IMR-90 (cell line): Measurements from ENCODE around the gene MR1. TPM values are rescaled to one million over a fixed set of nuclear protein-coding genes. Genes with fewer than 3 reads are reported as not detected.

Source experiments
- ATAC-seq: fragments of 200-7000 bp; cut with Tn5 transposase; 2 replicates; pipeline ENCODE4 v1.9.1; 2020; ENCODE audit warnings: low read depth, mild to moderate bottlenecking, moderate library complexity
- BruUV-seq: library from RNA; stranded (reverse); fragments of 400-500 nt; replicated peaks from 2 replicates; lab custom pipeline; 2021; lab: Mats Ljungman, UMichigan
- CTCF ChIA-PET: fragments of 300-600 bp; formaldehyde crosslinking; extraction: SDS; loops from one replicate; lab custom pipeline; 2021; ENCODE audit warnings: antibody characterized with exemption; lab: Yijun Ruan, JAX
- POLR2A ChIA-PET: fragments of 300-600 bp; sonication (Branson Sonifier 250); formaldehyde crosslinking; loops from one replicate; lab custom pipeline; 2022; ENCODE audit warnings: antibody characterized with exemption; ENCODE audit not compliant: unreplicated experiment; lab: Charles Lee
- DNase-seq: peaks from one replicate; pipeline ENCODE4 v3.0.0; 2013
- H2AFZ ChIP-seq: replicated peaks from 2 replicates; pipeline ENCODE3; 2013; ENCODE audit warnings: low read length, mild to moderate bottlenecking; ENCODE audit not compliant: poor library complexity
- H2AK5ac ChIP-seq: 2 replicates; pipeline ENCODE4 v1.6.1; 2013; ENCODE audit warnings: low read depth, low read length, inconsistent platforms
- H2AK9ac ChIP-seq: replicated peaks from 2 replicates; pipeline ENCODE3; 2013; ENCODE audit warnings: mild to moderate bottlenecking, low read depth, low read length, moderate library complexity; ENCODE audit not compliant: poor library complexity
- H2BK120ac ChIP-seq: 2 replicates; pipeline ENCODE4 v1.6.1; 2013; ENCODE audit warnings: low read depth, low read length, inconsistent platforms
- H2BK15ac ChIP-seq: 3 replicates; pipeline ENCODE4 v1.6.1; 2013; ENCODE audit warnings: low read depth, low read length, inconsistent platforms
- H2BK20ac ChIP-seq: 2 replicates; pipeline ENCODE4 v1.6.1; 2013; ENCODE audit warnings: low read depth, mild to moderate bottlenecking, inconsistent platforms, low read length, moderate library complexity
- H2BK5ac ChIP-seq: 2 replicates; pipeline ENCODE4 v1.6.1; 2013; ENCODE audit warnings: mild to moderate bottlenecking, low read depth, low read length, inconsistent platforms; ENCODE audit not compliant: poor library complexity, severe bottlenecking
- H3K14ac ChIP-seq: replicated peaks from 2 replicates; pipeline ENCODE4 v1.6.1; 2013; ENCODE audit warnings: low read depth, low read length, inconsistent platforms
- H3K18ac ChIP-seq: 2 replicates; pipeline ENCODE4 v1.6.1; 2013; ENCODE audit warnings: low read depth, low read length, control low read depth
- H3K23ac ChIP-seq: 2 replicates; pipeline ENCODE4 v1.6.1; 2013; ENCODE audit warnings: low read depth, low read length, inconsistent platforms
- H3K27ac ChIP-seq: 2 replicates; pipeline ENCODE4 v1.5.1; 2013; ENCODE audit warnings: mild to moderate bottlenecking, control low read depth, low read length; ENCODE audit not compliant: insufficient read depth
- H3K27me3 ChIP-seq: 2 replicates; pipeline ENCODE4 v1.6.1; 2013; ENCODE audit warnings: low read length; ENCODE audit not compliant: control insufficient read depth, insufficient read depth
- H3K36me3 ChIP-seq: 2 replicates; pipeline ENCODE4 v1.6.1; 2013; ENCODE audit warnings: low read length, mixed read lengths; ENCODE audit not compliant: control insufficient read depth, insufficient read depth
- H3K4ac ChIP-seq: 2 replicates; pipeline ENCODE4 v1.6.1; 2013; ENCODE audit warnings: low read depth, low read length, inconsistent platforms
- H3K4me1 ChIP-seq: 2 replicates; pipeline ENCODE4 v1.6.1; 2013; ENCODE audit warnings: low read length, mixed read lengths; ENCODE audit not compliant: control insufficient read depth, insufficient read depth
- H3K4me2 ChIP-seq: 2 replicates; pipeline ENCODE4 v1.6.1; 2013; ENCODE audit warnings: low read depth, mild to moderate bottlenecking, control low read depth, low read length, moderate library complexity
- H3K4me3 ChIP-seq: 2 replicates; pipeline ENCODE4 v1.5.1; 2013; ENCODE audit warnings: low read depth, mild to moderate bottlenecking, control low read depth, low read length, moderate library complexity; ENCODE audit not compliant: insufficient read depth
- H3K56ac ChIP-seq: 2 replicates; pipeline ENCODE4 v1.6.1; 2013; ENCODE audit warnings: low read length, inconsistent platforms; ENCODE audit not compliant: insufficient read depth; ENCODE audit errors: extremely low read depth
- H3K79me1 ChIP-seq, 2 experiments: 2 replicates each; pipeline ENCODE4 v1.6.1; 2013; ENCODE audit warnings: low read length in 2 of 2, inconsistent platforms in 1 of 2, low read depth in 1 of 2
- H3K9ac ChIP-seq: 2 replicates; pipeline ENCODE4 v1.6.1; 2013; ENCODE audit warnings: low read depth, low read length, control low read depth
- H3K9me1 ChIP-seq: 2 replicates; pipeline ENCODE4 v1.6.1; 2013; ENCODE audit warnings: low read length, inconsistent platforms; ENCODE audit not compliant: insufficient read depth
- H3K9me3 ChIP-seq: 2 replicates; pipeline ENCODE4 v1.6.1; 2013; ENCODE audit warnings: low read length; ENCODE audit not compliant: control insufficient read depth, insufficient read depth
- H4K20me1 ChIP-seq: 2 replicates; pipeline ENCODE4 v1.6.1; 2013; ENCODE audit warnings: low read length, inconsistent platforms; ENCODE audit not compliant: insufficient read depth
- H4K5ac ChIP-seq: 2 replicates; pipeline ENCODE4 v1.6.1; 2013; ENCODE audit warnings: mild to moderate bottlenecking, low read depth, low read length, control low read depth
- H4K8ac ChIP-seq, 2 experiments: 2 replicates each; pipeline ENCODE4 v1.6.1; 2013; ENCODE audit warnings: low read depth in 2 of 2, low read length in 2 of 2, control low read depth in 1 of 2, inconsistent platforms in 1 of 2
- H4K91ac ChIP-seq: 2 replicates; pipeline ENCODE4 v1.6.1; 2013; ENCODE audit warnings: low read depth, low read length, inconsistent platforms; ENCODE audit not compliant: insufficient read depth
- BHLHE40 ChIP-seq: fragments of 150-350 bp; IDR thresholded peaks from 2 replicates; pipeline ENCODE4 v1.6.1; 2016; ENCODE audit warnings: mild to moderate bottlenecking, low read depth, low read length
- CEBPB ChIP-seq: IDR thresholded peaks from 2 replicates; pipeline ENCODE4 v1.6.1; 2012; ENCODE audit warnings: low read depth, low read length, improper control_type of control experiment
- CHD1 ChIP-seq: IDR thresholded peaks from 2 replicates; pipeline ENCODE4 v1.6.1; 2012; ENCODE audit warnings: low read depth, low read length, improper control_type of control experiment
- ELK1 ChIP-seq: fragments of 150-350 bp; IDR thresholded peaks from 2 replicates; pipeline ENCODE4 v1.6.1; 2016; ENCODE audit warnings: low read depth, mild to moderate bottlenecking, low read length, moderate library complexity, borderline replicate concordance
- MAFK ChIP-seq: IDR thresholded peaks from 2 replicates; pipeline ENCODE4 v1.6.1; 2012; ENCODE audit warnings: low read depth, low read length, improper control_type of control experiment
- MAZ ChIP-seq: IDR thresholded peaks from 2 replicates; pipeline ENCODE4 v1.6.1; 2012; ENCODE audit warnings: low read depth, mild to moderate bottlenecking, low read length, improper control_type of control experiment, moderate library complexity, borderline replicate concordance
- MXI1 ChIP-seq: IDR thresholded peaks from 2 replicates; pipeline ENCODE4 v1.6.1; 2012; ENCODE audit warnings: low read depth, mild to moderate bottlenecking, low read length, moderate library complexity, borderline replicate concordance
- POLR2A ChIP-seq: IDR thresholded peaks from 2 replicates; pipeline ENCODE4 v1.6.1; 2012; ENCODE audit warnings: mild to moderate bottlenecking, low read depth, low read length
- RAD21 ChIP-seq: IDR thresholded peaks from 2 replicates; pipeline ENCODE4 v1.6.1; 2012; ENCODE audit warnings: low read length, improper control_type of control experiment
- RCOR1 ChIP-seq: IDR thresholded peaks from 2 replicates; pipeline ENCODE4 v1.6.1; 2012; ENCODE audit warnings: mild to moderate bottlenecking, low read length, improper control_type of control experiment; ENCODE audit not compliant: insufficient replicate concordance
- RFX5 ChIP-seq: IDR thresholded peaks from 2 replicates; pipeline ENCODE4 v1.8.0; 2012; ENCODE audit warnings: low read depth, mild to moderate bottlenecking, low read length, moderate library complexity
- SMC3 ChIP-seq: fragments of 150-350 bp; IDR thresholded peaks from 2 replicates; pipeline ENCODE4 v1.6.1; 2016; ENCODE audit warnings: low read depth, mild to moderate bottlenecking, antibody characterized with exemption, low read length, moderate library complexity
- USF2 ChIP-seq: fragments of 150-350 bp; IDR thresholded peaks from 2 replicates; pipeline ENCODE4 v1.6.1; 2017; ENCODE audit warnings: mild to moderate bottlenecking, antibody characterized with exemption, low read length, low read depth
- whole genome bisulfite sequencing, 2 experiments: methylation state at CpG; one replicate each; pipeline versions ENCODE4 v1.1.5 to v1.1.7; 2013; ENCODE audit warnings: missing lambda C conversion rate in 2 of 2; ENCODE audit not compliant: insufficient read length in 1 of 2; ENCODE audit errors: extremely low coverage in 2 of 2; 5-methylcytosine and 5-hydroxymethylcytosine counted together
- dilution Hi-C: fragments of 300-500 bp; cut with HindIII; formaldehyde crosslinking; loops from one replicate; pipeline ENCODE4 v1.14.3; 2018; ENCODE audit warnings: low sequenced_read_pairs; ENCODE audit not compliant: unreplicated experiment
- in situ Hi-C: fragments of 300-500 bp; cut with MboI; formaldehyde crosslinking; loops from 3 replicates; pipeline ENCODE4 v1.14.3; 2019; ENCODE audit warnings: low sequenced_read_pairs, inconsistent platforms, mixed read lengths
- intact Hi-C: fragments of 100-400 bp; cut with micrococcal nuclease; formaldehyde crosslinking; loops from 2 replicates; pipeline ENCODE4 v1.10.0; 2022
- polyA plus RNA-seq, 3 experiments: library from polyadenylated mRNA; depleted of rRNA; stranded (reverse); fragments of >200 nt; gene quantifications; 2 replicates each; pipeline ENCODE4 v1.2.3, GENCODE V29; 2012; ENCODE audit warnings: low replicate concordance in 1 of 3
- total RNA-seq: library from RNA; depleted of rRNA; stranded (reverse); fragments of >200 nt; gene quantifications from 2 replicates; pipeline ENCODE4 v1.2.3, GENCODE V29; 2012

The MR1 gene
- total and polyA plus RNA-seq, 2 of the 4 experiments (the other 2 are of a cell fraction): 6.0 to 6.1 TPM

- no peaks in the 10 kb centered on the region for H3K27me3 ChIP-seq
- peak overlapping the region; percentile 90 for H2BK120ac ChIP-seq
- peak overlapping the region; percentile 89 for H2AFZ ChIP-seq
- dilution Hi-C loops: no loop called here
- H4K5ac ChIP-seq: peak overlapping the region; percentile 85
- peak overlapping the region; percentile 97 for H3K4ac ChIP-seq
- peak overlapping the region; percentile 86 for H3K27ac ChIP-seq
- 15% methylated on average over 7 of the region's 17 CpGs; no CpG with 5 or more reads in 1 of the 2 experiments for WGBS, 2 experiments
- peaks cover 21 to 50% of the 10 kb centered on the region in 2 experiments for H3K79me1 ChIP-seq
- no peaks in the 10 kb centered on the region for H3K9me3 ChIP-seq
- H3K4me2 ChIP-seq: peak overlapping the region; percentile 98
- peak overlapping the region; percentile 96 for H3K14ac ChIP-seq
- H4K91ac ChIP-seq: peak overlapping the region; percentile 80
- no peaks in the 10 kb centered on the region for H4K20me1 ChIP-seq
- peak overlapping the region; percentile 50 for H2BK5ac ChIP-seq
- DNase-seq (no peak), ATAC-seq (no peak; the same call in 1 of the 2 replicates)
- H3K56ac ChIP-seq: peak overlapping the region; percentile 87; the same call in 1 of the 2 replicates
- H2AK5ac ChIP-seq: peak overlapping the region; percentile 90
- peaks cover 29% of the 10 kb centered on the region for H3K9me1 ChIP-seq
- peak overlapping the region; percentile 92 for H3K9ac ChIP-seq
- H2BK15ac ChIP-seq: peak overlapping the region; percentile 28; the same call in 1 of the 3 replicates
- H3K23ac ChIP-seq: peak overlapping the region; percentile 96
- H2BK20ac ChIP-seq: peak overlapping the region; percentile 15; the same call in 1 of the 2 replicates
- no peaks in the 10 kb centered on the region for H3K36me3 ChIP-seq
- peak overlapping the region; percentile 98 for H2AK9ac ChIP-seq
- CTCF ChIA-PET: interaction anchor here (0.6 kb wide), 1 partner anchor 8 kb away, joined by 7 read pairs; no protein-coding TSS in a partner anchor
- POLR2A ChIA-PET: interaction anchor here (0.6 to 1.8 kb wide), 4 partner anchors 9 to 27 kb away, joined by 3 to 14 read pairs (median 5); no protein-coding TSS in a partner anchor
- H4K8ac ChIP-seq: peak overlapping the region; percentile 42 to 85
- H3K4me3 ChIP-seq: peak overlapping the region; percentile 84
- peaks cover 37% of the 10 kb centered on the region for H3K4me1 ChIP-seq
- intact Hi-C loops: loop anchor here (2.0 kb wide), 1 partner anchor 75 kb away; no protein-coding TSS in a partner anchor
- BruUV-seq: no TSS peak
- in situ Hi-C loops: no loop called here
- H3K18ac ChIP-seq: peak overlapping the region; percentile 82
- TF ChIP-seq CEBPB: no peak
- TF ChIP-seq BHLHE40: no peak
- no peak for TF ChIP-seq POLR2A
- no peak for TF ChIP-seq USF2
- TF ChIP-seq RFX5: no peak
- TF ChIP-seq MXI1: no peak
- TF ChIP-seq CHD1: no peak
- no peak for TF ChIP-seq RAD21
- TF ChIP-seq MAFK: no peak
- peak; percentile 2; the same call in 1 of the 2 replicates for TF ChIP-seq SMC3
- no peak for TF ChIP-seq ELK1
- TF ChIP-seq RCOR1: no peak
- TF ChIP-seq MAZ: no peak
These were observed 70.4 kb downstream of the MR1 start for GRCh38 chr1:181104042-181104789.
